DOHH2 (cell line): Measurements from ENCODE around the gene URB2.

Source experiments
- H3F3A ChIP-seq: fragments of 200-600 bp; sonication (generic), shearing (Covaris generic); 2 replicates; pipeline ENCODE4 v1.6.0; 2016; ENCODE audit warnings: antibody characterized with exemption, mild to moderate bottlenecking; ENCODE audit not compliant: control insufficient read depth, insufficient read depth
- H3K27ac ChIP-seq: fragments of 200-600 bp; sonication (generic); 2 replicates; pipeline ENCODE4 v1.5.1; 2014; ENCODE audit warnings: low read depth, mild to moderate bottlenecking, low read length, moderate library complexity
- H3K27me3 ChIP-seq: fragments of 200-600 bp; sonication (generic); 2 replicates; pipeline ENCODE4 v1.6.1; 2014; ENCODE audit warnings: mild to moderate bottlenecking, low read length, mixed read lengths; ENCODE audit not compliant: control insufficient read depth
- H3K36me3 ChIP-seq: fragments of 200-600 bp; sonication (generic); 2 replicates; pipeline ENCODE4 v1.6.1; 2014; ENCODE audit warnings: mild to moderate bottlenecking, low read length, moderate library complexity, mixed read lengths; ENCODE audit not compliant: control insufficient read depth
- H3K4me1 ChIP-seq: fragments of 200-600 bp; sonication (generic); 2 replicates; pipeline ENCODE4 v1.6.1; 2014; ENCODE audit warnings: mild to moderate bottlenecking, low read length, mixed read lengths; ENCODE audit not compliant: control insufficient read depth
- H3K4me2 ChIP-seq: fragments of 200-600 bp; sonication (generic); 2 replicates; pipeline ENCODE4 v1.6.0; 2014; ENCODE audit warnings: mild to moderate bottlenecking, low read length, moderate library complexity
- H3K4me3 ChIP-seq: fragments of 200-600 bp; sonication (generic); 2 replicates; pipeline ENCODE4 v1.5.1; 2014; ENCODE audit warnings: mild to moderate bottlenecking, low read length, mixed read lengths
- H3K79me2 ChIP-seq: fragments of 200-600 bp; sonication (generic); 2 replicates; pipeline ENCODE4 v1.6.1; 2014; ENCODE audit warnings: mild to moderate bottlenecking, low read length, mixed read lengths; ENCODE audit not compliant: control insufficient read depth
- H3K9me2 ChIP-seq: fragments of 200-600 bp; sonication (generic); replicated peaks from 2 replicates; pipeline ENCODE4 v1.6.1; 2014; ENCODE audit warnings: mild to moderate bottlenecking, low read length, mixed read lengths; ENCODE audit not compliant: control insufficient read depth
- H3K9me3 ChIP-seq: fragments of 200-600 bp; sonication (generic); 2 replicates; pipeline ENCODE4 v1.6.1; 2014; ENCODE audit warnings: antibody characterized with exemption, low read length, mixed read lengths; ENCODE audit not compliant: control insufficient read depth, insufficient read depth
- H4K20me1 ChIP-seq: fragments of 200-600 bp; sonication (generic); 2 replicates; pipeline ENCODE4 v1.6.0; 2014; ENCODE audit warnings: low read depth, mild to moderate bottlenecking, antibody characterized with exemption, low read length, moderate library complexity; ENCODE audit not compliant: control insufficient read depth, insufficient read depth
- EZH2phosphoT487 ChIP-seq: fragments of 200-600 bp; sonication (generic); IDR thresholded peaks from 2 replicates; pipeline ENCODE4 v1.6.1; 2017; ENCODE audit warnings: borderline replicate concordance, mild to moderate bottlenecking, antibody characterized with exemption, low read length, moderate library complexity, mixed read lengths
- TF ChIP-seq, protein P1 (sequence below): fragments of 200-600 bp; sonication (generic); IDR thresholded peaks from one replicate; pipeline ENCODE4 v1.5.1; 2014; ENCODE audit warnings: antibody characterized with exemption, mild to moderate bottlenecking, low read depth, low read length; ENCODE audit not compliant: poor library complexity, severe bottlenecking

Gene URB2

DNA sequence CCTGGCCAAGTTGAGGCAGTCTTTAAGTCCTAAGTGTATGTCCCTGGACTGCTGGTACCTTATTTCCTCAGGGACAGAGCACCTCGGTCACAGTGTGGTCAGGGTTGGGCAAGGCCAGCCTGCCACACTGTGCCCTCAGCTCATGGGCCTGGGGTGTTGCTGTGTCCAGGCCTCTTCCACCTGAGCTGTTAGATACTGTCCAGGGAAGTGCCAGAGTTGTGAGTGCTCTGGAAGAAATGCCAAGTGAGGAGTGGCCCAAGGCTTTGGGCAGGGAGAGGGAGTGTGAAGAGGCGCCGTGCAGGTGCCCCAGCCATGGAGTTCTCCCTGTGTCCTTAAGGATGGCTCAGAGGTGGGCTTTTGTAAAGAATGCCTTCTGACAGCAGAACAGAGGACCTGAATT lies 15.3 kb downstream of the URB2 start:
- Histone ChIP-seq H3K79me2 (peaks cover 93% of the 10 kb centered on the region), H4K20me1 (peaks cover 6% of the 10 kb centered on the region; the same call in 1 of the 2 replicates), H3K4me2 (no peak overlapping the region), H3K27me3 (no peaks in the 10 kb centered on the region), H3F3A (no peaks in the 10 kb centered on the region), H3K36me3 (peaks cover 77% of the 10 kb centered on the region), H3K27ac (no peak overlapping the region), H3K9me3 (no peaks in the 10 kb centered on the region), H3K4me3 (no peak overlapping the region), H3K9me2 (no peaks in the 10 kb centered on the region), H3K4me1 (peaks cover 32% of the 10 kb centered on the region)
- no peak for TF ChIP-seq EZH2phosphoT487
- TF ChIP-seq, protein P1, sequence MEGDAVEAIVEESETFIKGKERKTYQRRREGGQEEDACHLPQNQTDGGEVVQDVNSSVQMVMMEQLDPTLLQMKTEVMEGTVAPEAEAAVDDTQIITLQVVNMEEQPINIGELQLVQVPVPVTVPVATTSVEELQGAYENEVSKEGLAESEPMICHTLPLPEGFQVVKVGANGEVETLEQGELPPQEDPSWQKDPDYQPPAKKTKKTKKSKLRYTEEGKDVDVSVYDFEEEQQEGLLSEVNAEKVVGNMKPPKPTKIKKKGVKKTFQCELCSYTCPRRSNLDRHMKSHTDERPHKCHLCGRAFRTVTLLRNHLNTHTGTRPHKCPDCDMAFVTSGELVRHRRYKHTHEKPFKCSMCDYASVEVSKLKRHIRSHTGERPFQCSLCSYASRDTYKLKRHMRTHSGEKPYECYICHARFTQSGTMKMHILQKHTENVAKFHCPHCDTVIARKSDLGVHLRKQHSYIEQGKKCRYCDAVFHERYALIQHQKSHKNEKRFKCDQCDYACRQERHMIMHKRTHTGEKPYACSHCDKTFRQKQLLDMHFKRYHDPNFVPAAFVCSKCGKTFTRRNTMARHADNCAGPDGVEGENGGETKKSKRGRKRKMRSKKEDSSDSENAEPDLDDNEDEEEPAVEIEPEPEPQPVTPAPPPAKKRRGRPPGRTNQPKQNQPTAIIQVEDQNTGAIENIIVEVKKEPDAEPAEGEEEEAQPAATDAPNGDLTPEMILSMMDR: no peak

DNA sequence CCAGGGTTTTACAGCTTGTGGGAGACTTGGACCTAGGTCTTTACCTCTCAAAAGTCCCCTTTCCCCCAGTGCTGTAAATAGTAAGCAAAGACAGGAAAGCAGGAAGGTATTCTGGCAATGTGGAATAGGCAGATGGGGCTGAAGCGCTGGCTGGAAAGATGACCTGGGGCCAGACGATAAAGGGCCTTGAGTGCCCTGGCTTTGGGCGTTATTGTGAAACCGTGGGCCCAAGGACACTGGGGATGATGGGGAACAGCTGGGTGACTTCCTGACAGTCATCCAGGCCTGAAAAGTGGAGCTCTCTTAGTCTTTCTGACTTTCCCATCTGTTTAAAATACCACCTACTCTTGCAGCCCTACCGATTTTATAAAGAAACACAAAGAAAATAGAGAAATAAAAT lies 16.3 kb downstream of the URB2 start:
- H3K27me3 ChIP-seq: no peaks in the 10 kb centered on the region
- H3K9me2 ChIP-seq: no peaks in the 10 kb centered on the region
- H3K4me3 ChIP-seq: no peak overlapping the region
- H3K36me3 ChIP-seq: peaks cover 77% of the 10 kb centered on the region
- no peaks in the 10 kb centered on the region for H3K9me3 ChIP-seq
- no peaks in the 10 kb centered on the region for H3F3A ChIP-seq
- H4K20me1 ChIP-seq: peaks cover 6% of the 10 kb centered on the region; the same call in 1 of the 2 replicates
- no peak overlapping the region for H3K4me2 ChIP-seq
- TF ChIP-seq EZH2phosphoT487: no peak
- TF ChIP-seq, protein P1: no peak
- peaks cover 32% of the 10 kb centered on the region for H3K4me1 ChIP-seq
- H3K27ac ChIP-seq: no peak overlapping the region
- H3K79me2 ChIP-seq: peaks cover 86% of the 10 kb centered on the region

DNA sequence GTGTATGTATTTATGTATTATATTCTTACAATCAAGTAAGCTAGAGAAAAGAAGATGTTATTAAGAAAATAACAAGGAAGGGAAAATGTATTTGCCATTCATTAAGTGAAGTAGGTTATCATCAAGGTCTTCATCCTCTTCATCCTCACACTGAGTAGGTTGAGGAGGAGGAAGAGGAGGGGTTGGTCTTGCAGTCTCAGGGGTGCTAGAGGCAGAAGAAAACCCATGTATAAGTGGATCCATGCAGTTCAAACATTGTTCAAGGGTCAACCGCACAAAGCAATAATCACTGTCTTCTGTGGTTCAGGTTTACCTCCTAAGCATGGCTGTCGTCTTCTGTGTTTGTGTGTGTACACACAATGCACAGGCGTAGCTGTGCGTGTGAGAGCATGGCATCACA lies 16.9 kb downstream of the URB2 start:
- H3K4me2 ChIP-seq: no peak overlapping the region; the same call in 1 of the 2 replicates
- no peak overlapping the region for H3K4me3 ChIP-seq
- H4K20me1 ChIP-seq: peaks cover 6% of the 10 kb centered on the region; the same call in 1 of the 2 replicates
- H3K27ac ChIP-seq: no peak overlapping the region
- TF ChIP-seq, protein P1: no peak
- no peak for TF ChIP-seq EZH2phosphoT487
- H3K9me3 ChIP-seq: no peaks in the 10 kb centered on the region
- peaks cover 77% of the 10 kb centered on the region for H3K36me3 ChIP-seq
- peaks cover 32% of the 10 kb centered on the region for H3K4me1 ChIP-seq
- no peaks in the 10 kb centered on the region for H3K27me3 ChIP-seq
- H3K79me2 ChIP-seq: peaks cover 80% of the 10 kb centered on the region
- no peaks in the 10 kb centered on the region for H3F3A ChIP-seq
- no peaks in the 10 kb centered on the region for H3K9me2 ChIP-seq
